T47D (cell line): ENCODE results near the gene MSH3.
"Not testable (repeated sequence)": the region's sequence is repeated elsewhere in the genome, so short reads cannot be mapped to it uniquely, and the experiment has no call there.

ENCODE experiments used
- DNase-seq, 2 experiments: peaks; one replicate each; pipeline versions ENCODE4 v3.0.0 to v3.0.0-alpha.2; 2011 to 2012; ENCODE audit warnings: low read depth in 1 of 2, low spot score in 1 of 2
- JUND ChIP-seq: IDR thresholded peaks from 2 replicates; pipeline ENCODE4 v1.6.1; 2012; ENCODE audit warnings: low read depth
- in situ Hi-C: cut with HindIII; loops from 2 replicates; pipeline ENCODE4 v1.10.0; 2016; ENCODE audit warnings: low sequenced_read_pairs, low pct_unique_long_range_greater_than_20kb

The MSH3 gene

DNA sequence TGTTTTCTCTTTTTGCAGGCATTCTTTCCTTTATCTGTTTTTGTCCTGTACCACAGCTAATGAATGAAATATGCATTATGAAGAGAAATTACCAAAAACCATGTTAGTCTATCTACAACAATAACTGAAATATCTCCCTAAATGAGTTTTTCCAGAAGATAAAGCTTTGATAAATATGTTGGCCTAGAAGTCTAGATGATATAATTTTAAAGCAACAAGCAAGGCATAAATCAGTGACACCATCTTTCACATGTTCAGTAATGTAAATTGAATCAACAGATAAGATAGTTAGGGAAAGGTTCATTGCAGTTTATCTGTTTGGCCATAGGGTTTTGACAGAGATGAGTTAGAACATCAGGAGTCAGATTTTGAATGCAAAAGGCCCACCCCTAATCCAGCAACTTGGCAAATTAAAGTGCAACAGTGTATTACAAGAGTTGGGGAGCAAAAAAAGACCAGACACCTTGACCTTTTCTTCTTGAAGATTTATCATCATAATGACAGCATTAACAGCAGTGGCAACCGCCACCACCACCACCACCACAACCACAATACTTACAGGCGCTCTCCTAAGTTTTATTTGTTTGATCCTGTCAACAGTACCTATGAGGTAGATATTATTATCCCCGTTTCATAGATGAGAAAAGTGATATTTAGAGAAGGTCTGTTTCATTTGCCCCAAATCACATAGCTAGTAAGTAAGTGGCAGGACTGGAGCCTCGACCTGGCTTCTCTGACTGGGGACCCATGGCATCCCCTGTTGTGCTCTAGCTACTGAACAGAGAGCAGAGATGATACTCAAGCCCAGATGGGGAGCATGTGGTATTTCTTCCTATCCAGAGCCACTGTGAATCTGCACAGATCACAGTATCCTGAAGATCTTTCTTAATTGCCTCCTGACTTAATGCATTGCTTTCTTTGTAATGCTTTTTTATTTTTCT lies 123.2 kb downstream of the MSH3 start:
- in situ Hi-C loops, result no loop called here
- DNase-seq, result no peak
- TF ChIP-seq JUND, result no peak

DNA sequence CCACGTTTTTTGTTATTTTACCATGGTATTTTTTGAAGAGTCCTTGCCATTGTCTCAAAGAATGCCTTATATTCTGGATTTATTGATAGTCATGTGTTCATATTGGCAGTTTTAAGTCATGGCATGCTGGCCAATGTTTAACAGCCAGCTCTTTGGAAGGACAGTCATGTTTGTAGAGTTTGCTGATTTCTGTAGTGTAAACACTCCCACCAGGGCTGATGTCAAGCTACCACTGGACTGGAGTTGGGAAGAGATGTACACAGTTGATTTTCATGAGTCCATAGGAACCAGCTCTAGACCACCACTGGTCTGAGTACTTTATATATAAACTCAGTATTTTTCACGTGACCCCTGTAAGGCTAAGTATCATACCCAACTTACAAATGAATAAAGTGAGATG lies 125.6 kb downstream of the MSH3 start:
- TF ChIP-seq JUND, result no peak
- DNase-seq, result no peak
- in situ Hi-C loops, result no loop called here

DNA sequence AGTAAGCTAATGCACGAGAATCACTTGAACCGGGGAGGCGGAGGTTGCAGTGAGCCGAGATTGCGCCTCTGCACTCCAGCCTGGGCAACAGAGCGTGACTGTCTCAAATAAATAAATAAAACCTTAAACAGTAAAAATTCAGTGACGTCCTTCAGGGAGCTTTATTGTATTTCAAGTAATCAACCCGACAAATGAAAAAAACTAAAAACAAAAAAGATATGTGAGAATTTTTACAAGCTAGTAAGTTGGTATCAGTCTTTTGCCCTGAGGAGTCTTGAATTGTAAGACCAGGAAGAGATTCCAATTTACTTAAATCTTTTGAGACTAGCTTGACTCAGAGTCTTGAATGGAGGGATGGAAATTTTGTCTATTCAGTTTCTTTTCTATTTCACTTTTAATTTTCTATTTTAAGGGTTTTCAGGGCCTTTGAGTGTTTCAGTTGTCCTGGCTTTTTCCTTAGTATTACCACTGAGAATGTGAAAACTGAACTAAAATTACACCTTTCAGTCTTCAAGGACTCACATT lies 126.4 kb downstream of the MSH3 start:
- in situ Hi-C loops, result no loop called here
- DNase-seq, result no peak
- no peak for TF ChIP-seq JUND

DNA sequence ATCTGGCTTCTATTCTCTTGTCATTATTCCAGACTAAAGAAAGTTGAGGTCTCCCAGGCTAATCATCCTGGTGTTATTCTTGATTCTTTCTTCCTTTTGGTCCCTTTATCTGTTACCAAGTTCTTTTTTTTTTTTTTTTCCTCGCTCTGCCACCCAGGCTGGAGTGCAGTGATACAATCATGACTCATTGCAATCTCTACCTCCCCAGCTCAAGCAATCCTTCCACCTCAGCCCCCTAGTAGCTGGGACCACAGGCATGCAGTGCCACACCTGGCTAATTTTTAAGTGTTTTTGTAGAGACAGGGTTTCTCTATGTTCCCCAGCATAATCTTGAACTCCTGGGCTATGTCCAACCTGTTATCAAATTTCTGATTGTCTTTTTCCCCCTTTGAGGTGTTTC lies 126.9 kb downstream of the MSH3 start:
- in situ Hi-C loops, result no loop called here
- no peak for DNase-seq
- TF ChIP-seq JUND, result no peak

DNA sequence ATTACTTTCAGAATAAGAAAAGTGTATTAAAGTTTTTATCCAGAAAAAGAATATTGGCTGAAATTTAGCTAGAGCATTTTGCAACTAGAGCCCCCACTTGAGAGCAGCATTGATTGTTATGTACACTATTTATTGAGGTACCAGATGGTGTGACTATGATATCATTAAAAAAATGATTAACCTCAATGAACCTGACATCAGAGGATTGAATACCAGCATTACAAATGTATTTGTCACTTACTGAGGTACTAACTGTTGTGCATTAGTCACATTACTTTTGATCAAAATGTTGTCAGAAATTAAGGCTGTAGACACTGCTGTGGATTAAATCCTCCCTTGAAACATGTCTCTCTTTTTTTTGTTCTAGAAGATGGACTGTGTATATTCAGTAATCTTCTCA lies 128.2 kb downstream of the MSH3 start:
- no peak for TF ChIP-seq JUND
- in situ Hi-C loops, result no loop called here
- no peak for DNase-seq

DNA sequence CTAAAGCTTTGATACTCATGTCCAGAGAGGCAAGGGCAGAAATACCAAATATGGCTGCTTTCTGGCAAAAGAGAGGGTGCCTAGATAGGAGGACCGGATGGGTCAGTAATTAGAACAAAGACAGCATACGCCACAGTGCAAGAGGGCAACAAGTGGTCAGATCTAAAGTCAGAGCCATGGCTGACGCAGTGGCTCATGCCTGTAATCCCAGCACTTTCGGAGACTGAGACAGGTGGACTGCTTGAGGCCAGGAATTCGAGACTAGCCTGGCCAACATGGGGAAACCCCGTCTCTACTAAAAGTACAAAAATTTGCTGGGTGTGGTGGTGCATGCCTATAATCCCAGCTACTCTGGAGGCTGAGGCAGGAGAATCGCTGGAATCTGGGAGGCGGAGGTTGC lies 129.3 kb downstream of the MSH3 start:
- DNase-seq, in situ Hi-C loops: not testable (repeated sequence)

DNA sequence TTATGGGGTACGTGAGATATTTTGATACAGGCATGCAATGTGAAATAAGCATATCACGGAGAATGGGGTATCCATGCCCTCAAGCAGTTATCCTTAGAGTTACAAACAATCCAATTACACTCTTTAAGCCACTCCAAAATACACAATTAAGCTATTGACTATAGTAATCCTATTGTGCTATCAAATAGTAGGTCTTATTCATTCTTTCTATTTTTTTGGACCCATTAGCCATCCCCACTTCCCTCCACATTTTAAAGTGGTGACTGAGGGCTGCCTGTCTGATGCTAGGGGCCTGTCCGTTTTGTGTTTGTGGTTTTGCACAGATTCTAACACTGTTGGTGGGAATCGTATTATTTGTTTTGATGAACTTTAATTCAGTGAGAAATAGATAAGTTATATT lies 130.0 kb downstream of the MSH3 start:
- in situ Hi-C loops, result no loop called here
- TF ChIP-seq JUND, result no peak
- DNase-seq, result no peak

DNA sequence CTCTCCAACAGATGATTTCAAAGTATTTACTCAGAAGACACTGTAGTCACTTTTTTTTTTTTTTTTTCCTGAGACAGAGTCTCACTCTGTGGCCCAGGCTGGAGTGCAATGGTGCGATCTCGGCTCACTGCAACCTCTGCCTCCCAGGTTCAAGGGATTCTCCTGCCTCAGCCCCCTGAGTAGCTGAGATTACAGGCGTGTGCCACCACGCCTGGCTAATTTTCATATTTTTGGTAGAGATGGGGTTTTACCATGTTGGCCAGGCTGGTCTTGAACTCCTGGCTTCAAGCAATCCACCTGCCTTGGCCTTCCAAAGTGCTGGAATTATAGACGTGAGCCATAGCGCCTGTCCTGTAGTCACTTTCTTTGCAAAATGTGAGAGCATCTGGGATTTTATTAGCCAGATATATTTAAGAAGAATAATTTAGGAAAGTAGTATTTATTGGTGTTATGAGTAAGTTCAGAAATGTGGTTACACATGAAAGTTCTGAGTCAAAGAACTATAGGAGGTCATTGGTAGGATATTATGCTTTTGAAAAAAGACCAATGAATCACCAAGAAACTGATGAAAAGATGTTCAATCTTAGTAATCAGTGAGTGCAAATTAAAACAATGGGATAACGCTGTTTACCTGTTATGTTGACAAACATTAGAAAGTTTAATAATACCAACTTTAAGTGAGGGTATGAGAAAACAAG lies 135.0 kb downstream of the MSH3 start:
- in situ Hi-C loops, DNase-seq: not testable (repeated sequence)

DNA sequence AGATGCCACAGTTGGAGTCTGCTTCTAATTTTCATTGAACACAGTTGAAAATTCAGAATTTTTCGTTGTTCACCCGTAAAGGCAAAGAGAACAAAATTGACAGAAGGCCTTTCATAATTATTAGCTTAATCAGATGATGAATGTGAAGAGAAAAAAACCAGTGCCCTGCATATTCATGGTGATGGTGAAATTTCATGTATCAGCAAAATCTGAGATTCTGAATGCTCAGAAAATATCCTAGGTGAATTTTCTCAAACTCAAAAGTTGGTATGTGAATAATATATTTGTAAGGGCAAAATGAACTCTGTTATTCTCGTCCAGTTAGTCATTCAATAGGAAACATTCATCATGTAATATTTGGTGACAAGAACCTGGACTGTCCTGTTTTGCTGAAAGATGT lies 136.2 kb downstream of the MSH3 start:
- DNase-seq, result no peak
- no peak for TF ChIP-seq JUND
- in situ Hi-C loops, result no loop called here

DNA sequence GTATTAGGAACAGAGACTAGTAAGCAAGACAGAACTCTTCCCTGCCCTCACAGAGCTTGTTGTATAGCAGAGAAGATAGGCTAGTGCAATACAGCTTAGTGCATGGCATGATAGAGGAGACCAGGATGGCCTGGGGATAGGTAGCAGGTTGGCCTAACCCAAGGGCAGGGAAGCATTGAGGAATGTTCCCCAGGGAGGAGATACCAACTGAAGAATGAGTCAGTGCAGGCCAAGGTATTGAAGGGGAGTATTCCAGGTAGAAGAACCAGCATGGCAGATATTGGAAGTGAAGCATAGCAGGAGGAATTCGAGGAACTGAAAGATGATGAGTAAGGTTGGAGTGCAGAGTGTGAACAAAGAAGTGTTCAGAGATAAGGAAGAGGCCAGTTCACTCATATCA lies 138.9 kb downstream of the MSH3 start:
- no peak for TF ChIP-seq JUND
- in situ Hi-C loops, result no loop called here
- DNase-seq, result no peak

DNA sequence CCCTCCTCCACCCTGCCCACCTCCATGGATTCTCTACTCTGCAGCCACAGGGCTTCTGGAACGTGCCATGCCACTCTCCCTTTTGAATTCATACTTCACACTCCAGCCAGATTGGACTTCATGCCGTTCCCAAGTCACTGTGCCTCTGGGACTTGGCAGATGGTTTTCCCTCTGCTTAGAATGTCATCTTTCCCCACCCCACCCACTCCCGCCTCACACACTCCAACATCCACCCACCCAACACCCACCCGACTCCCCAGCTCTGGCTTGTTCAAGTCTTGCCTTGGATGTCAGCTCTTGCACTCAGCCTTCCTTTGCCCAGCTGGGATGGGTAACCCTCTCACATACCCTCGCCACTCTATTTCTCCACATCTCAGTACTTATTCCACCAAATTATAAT lies 142.4 kb downstream of the MSH3 start:
- in situ Hi-C loops, result no loop called here
- no peak for TF ChIP-seq JUND
- DNase-seq, result no peak

DNA sequence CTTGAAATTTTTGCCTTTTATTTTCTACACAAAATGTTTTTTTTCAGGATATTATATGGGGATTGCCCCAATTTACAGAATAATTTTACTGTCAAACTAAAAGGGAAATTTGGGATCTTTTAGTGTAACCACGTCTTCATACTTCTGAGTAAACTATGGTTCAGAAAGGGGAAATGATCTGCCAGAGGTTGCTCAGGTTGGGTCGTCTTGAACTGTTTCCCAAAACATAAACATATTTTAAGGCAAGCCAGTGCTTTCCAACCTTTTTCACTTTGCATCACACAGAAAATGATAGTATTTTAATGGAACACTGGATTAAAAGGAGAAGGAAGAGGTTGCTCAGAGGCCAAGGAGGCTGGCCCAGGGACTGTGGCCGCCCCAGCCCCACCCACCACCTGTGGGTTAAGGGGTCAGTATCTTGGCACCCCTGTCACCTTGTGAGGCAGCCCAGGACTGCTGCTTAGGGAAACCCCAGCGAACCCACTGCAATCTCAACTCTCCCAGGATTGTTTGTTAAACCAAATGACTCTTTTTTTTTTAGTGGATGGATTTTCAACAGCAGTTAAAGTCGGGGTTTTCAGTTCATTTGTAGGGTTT lies 143.1 kb downstream of the MSH3 start:
- in situ Hi-C loops, result no loop called here
- no peak for DNase-seq
- TF ChIP-seq JUND, result no peak

DNA sequence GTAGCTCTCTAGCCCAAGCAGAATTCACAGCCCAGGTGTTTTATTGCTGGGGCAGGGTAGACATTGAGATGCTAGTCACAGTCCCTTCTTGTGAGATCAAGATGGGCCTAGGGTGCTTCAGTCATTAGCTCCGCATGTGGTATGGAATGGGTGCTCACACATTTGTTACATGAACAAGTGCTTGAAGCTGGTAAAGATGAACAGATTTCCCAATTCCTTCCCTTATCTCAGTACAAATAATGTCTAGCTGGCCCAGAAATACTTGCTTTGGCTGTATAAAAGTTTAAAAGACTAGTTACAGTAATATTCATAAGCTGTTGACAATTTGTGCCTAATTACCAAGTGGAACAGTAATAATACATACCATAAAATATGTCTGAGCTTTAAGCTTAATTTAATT lies 143.7 kb downstream of the MSH3 start:
- no peak for TF ChIP-seq JUND
- no peak for DNase-seq
- in situ Hi-C loops, result no loop called here
